ENCODE results near the gene AZIN2.
"Not testable (repeated sequence)": the region's sequence is repeated elsewhere in the genome, so short reads cannot be mapped to it uniquely, and the experiment has no call there.

AZIN2 gene

DNA sequence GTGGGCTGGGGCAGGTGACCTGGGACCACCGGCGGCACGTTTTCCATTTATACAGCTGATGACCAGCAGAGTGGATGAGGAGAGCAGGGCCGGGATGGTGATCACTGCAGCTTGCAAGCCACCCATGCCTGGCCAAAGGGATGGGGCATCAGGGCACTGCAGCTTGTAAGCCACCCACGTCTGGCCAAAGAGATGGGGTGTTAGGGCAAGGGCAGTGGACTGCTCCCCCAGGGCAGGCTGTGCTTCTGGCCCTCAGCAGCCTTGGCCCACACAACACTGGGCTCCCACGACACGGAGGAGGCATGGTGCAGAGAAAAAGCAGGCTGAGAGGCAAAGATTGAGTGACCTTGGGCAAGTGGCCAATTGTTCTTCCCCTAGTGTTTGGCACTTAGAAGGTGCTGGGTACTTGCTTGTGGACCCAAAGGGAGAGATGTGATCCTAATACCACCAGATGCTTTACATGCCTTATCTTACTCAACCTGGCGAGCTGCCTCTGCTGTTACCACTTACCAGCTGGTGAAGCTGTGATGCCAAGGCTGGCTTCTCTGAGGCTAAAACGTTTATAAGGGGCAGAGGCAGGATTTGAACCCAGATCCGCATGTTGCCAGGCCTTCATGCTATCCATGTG, 52.6 kb downstream of the AZIN2 start:
- DNase-seq (ENCODE audit: low read depth in 2 of 2): peak in 1 of 2 donors; percentile 21
- H3K4me3 ChIP-seq (replicated peaks in 1 of 2; ENCODE audit: low read depth in 2 of 2, low read length in 2 of 2): no peak overlapping the region
- TF ChIP-seq, protein P1, sequence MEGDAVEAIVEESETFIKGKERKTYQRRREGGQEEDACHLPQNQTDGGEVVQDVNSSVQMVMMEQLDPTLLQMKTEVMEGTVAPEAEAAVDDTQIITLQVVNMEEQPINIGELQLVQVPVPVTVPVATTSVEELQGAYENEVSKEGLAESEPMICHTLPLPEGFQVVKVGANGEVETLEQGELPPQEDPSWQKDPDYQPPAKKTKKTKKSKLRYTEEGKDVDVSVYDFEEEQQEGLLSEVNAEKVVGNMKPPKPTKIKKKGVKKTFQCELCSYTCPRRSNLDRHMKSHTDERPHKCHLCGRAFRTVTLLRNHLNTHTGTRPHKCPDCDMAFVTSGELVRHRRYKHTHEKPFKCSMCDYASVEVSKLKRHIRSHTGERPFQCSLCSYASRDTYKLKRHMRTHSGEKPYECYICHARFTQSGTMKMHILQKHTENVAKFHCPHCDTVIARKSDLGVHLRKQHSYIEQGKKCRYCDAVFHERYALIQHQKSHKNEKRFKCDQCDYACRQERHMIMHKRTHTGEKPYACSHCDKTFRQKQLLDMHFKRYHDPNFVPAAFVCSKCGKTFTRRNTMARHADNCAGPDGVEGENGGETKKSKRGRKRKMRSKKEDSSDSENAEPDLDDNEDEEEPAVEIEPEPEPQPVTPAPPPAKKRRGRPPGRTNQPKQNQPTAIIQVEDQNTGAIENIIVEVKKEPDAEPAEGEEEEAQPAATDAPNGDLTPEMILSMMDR (IDR thresholded peaks at IDR 0.05; ENCODE audit: low read depth, low read length): no peak

DNA sequence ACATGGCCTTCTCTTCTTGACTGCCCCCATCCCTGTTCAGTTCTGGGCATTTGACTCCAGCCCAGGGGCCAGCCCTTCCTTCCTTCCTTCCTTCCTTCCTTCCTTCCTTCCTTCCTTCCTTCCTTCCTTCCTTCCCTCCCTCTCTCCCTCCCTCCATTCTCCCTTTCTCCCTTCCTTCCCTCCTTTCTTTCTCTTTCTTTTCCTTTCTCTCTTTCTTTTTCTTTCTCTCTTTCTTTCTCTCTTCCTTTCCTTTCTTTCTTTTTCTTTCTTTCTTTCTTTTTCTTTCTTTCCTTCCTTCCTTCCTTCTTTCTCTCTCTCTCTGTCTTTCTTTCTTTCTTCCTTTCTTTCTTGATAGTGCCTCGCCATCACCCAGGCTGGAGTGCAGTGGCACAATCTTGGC, 55.1 kb downstream of the AZIN2 start:
- H3K4me3 ChIP-seq (replicated peaks in 1 of 2; ENCODE audit: low read depth in 2 of 2, low read length in 2 of 2); DNase-seq (ENCODE audit: low read depth in 2 of 2): not testable (repeated sequence)

DNA sequence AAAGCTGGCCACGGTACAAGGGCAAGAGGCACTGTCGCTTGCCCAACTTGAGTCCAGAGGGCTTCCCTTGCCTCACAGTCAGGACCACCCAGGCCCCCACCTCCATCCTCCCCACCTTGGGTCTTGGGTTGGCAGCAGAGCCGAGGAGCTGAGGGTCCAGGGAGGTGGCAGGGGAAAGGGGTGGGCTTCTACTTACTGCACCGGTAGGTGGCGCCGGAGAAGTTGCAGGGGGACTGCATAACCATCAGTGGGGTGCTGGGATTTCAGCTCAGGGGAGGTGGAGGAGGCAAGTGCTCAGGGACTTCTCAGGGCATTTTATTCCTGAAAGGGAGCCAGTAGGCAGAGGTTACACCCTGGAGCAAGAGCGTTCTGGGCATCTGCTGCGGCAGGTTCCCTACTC, 56.8 kb downstream of the AZIN2 start:
- peak; percentile 33 to 63 for DNase-seq (ENCODE audit: low read depth in 2 of 2)
- H3K4me3 ChIP-seq (replicated peaks in 1 of 2; ENCODE audit: low read depth in 2 of 2, low read length in 2 of 2): no peak overlapping the region
- TF ChIP-seq, protein P1 (IDR thresholded peaks at IDR 0.05; ENCODE audit: low read depth, low read length): peak; percentile 68

- peak; percentile 32 to 46 for DNase-seq (ENCODE audit: low read depth in 2 of 2)
- H3K4me3 ChIP-seq (replicated peaks in 1 of 2; ENCODE audit: low read depth in 2 of 2, low read length in 2 of 2): no peak overlapping the region
- TF ChIP-seq, protein P1 (IDR thresholded peaks at IDR 0.05; ENCODE audit: low read depth, low read length): peak; percentile 12
Observed at GRCh38 chr1:33140153-33141149, 59.5 kb downstream of the AZIN2 start.

- H3K4me3 ChIP-seq (replicated peaks in 1 of 2; ENCODE audit: low read depth in 2 of 2, low read length in 2 of 2): no peak overlapping the region
- no peak for DNase-seq (ENCODE audit: low read depth in 2 of 2)
- TF ChIP-seq, protein P1 (IDR thresholded peaks at IDR 0.05; ENCODE audit: low read depth, low read length): no peak
Observed at GRCh38 chr1:33141216-33141615, 60.3 kb downstream of the AZIN2 start.

DNA sequence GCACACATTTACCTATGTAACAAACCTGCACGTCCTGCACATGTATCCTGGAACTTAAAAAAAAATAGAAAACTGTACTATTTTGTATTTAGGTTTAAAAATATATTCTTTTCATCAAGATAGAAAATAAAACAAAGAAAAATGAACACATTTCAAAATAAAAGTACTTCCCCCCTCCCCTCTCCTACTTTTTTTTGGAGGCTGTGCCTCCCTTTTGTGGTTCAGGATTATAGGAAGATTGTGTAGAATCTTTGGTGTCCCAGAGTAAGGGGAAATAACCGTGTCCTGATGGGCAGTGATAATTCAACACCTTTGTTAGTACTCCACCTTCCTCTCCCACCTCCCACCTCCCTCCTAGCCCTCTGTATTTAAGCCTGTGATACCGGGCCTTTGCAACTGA, 60.8 kb downstream of the AZIN2 start:
- DNase-seq (ENCODE audit: low read depth in 2 of 2): no peak
- TF ChIP-seq, protein P1 (IDR thresholded peaks at IDR 0.05; ENCODE audit: low read depth, low read length): no peak
- H3K4me3 ChIP-seq (replicated peaks in 1 of 2; ENCODE audit: low read depth in 2 of 2, low read length in 2 of 2): no peak overlapping the region

DNA sequence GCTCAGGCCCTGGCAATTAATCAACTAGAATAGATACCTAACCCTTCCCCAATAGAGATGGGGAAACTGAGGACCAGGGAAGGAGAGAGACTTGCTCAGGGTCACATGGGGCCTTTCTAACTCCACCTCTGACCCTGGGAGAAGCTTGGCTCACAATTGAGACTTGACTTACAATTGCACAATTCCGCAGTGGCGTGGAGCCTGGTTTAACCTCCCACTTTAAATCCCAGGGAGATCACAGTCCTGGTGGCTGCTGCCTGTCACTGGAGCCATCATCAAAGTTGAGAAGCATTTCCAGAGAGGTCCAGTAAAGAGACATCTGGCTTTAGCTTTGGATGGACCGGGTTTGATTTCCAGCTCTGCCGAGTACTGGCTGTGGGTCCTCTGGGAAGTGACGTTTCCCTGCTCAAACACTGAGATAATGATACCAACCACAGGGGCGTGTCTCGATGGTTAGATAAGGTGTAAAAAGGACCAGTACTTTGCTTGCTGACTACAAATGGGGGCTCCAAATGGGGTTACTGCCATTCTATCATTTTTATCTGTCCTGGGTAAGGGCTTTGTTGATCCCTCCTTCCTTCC, 61.6 kb downstream of the AZIN2 start:
- peak in 1 of 2 donors; percentile 23 for DNase-seq (ENCODE audit: low read depth in 2 of 2)
- TF ChIP-seq, protein P1 (IDR thresholded peaks at IDR 0.05; ENCODE audit: low read depth, low read length): no peak
- H3K4me3 ChIP-seq (replicated peaks in 1 of 2; ENCODE audit: low read depth in 2 of 2, low read length in 2 of 2): no peak overlapping the region

Measured in cardiac fibroblast (primary cell).